ENCODE measurements around the gene AUTS2. TPM values are rescaled to one million over a fixed set of nuclear protein-coding genes. Genes with fewer than 3 reads are reported as not detected.

Gene AUTS2
- polyA plus RNA-seq, 1 donor from 2014 or later, result 97.3 TPM

DNA sequence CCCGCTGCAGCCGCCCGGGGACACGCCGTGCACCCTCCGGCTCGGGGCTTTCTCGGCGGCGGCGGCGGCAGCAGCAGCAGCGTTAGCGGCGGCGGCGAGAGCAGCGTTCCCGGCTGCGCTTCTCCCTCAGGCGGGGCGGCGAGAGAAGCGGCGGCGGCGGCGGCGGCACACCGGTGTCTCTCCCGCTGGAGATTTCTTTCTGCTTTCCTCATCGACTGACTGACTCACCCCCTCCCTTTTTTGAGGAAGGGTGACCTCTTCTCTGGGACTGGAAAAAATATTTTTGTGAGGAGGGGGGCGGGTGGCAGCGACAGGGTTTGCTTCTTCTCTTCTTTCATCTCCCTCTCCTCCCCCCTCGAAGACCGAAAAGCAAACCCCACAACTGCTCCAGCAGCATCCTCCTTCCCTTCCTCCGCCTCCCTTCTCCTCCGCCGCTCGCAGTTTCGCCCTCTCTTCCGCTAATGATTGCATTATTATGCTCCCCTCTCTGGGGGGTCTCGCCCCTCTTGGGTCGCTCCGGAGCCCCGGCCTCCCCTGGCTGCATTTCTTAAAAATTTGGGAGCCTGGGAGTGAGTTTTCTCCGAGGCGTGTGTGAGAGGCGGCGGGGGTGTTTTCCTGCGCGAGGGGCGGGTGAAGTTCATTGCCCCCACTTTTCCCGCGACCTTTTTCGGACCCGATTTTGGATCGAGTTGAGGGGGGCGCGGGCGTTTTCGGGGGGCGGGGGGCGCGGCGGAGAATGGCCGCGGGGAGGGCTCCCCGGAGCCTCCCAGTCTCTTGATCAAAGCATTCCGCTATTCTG, 411 bp downstream of the AUTS2 start:
- TF ChIP-seq SMC3 (conservative IDR thresholded peaks at IDR 0.05; ENCODE audit: poor library complexity) (peak; percentile 74), RAD21 (conservative IDR thresholded peaks at IDR 0.05) (peak; percentile 68), TAF1 (IDR thresholded peaks at IDR 0.05; ENCODE audit: low read depth) (no peak)
- peaks cover 4% of the 10 kb centered on the region for H3F3A ChIP-seq (ENCODE audit: insufficient read depth, low read length, poor library complexity, severe bottlenecking)
- H3K27ac ChIP-seq (ENCODE audit: low read length), result peak overlapping the region; percentile 68
- H3K4me3 ChIP-seq (ENCODE audit: low read length), result peak overlapping the region; percentile 95
- H3K4me2 ChIP-seq (ENCODE audit: low read length), result peak overlapping the region; percentile 30
- H3K79me2 ChIP-seq (replicated peaks; ENCODE audit: insufficient read depth, low read length), result peaks cover 41% of the 10 kb centered on the region
- no peaks in the 10 kb centered on the region for H3K9me3 ChIP-seq (ENCODE audit: low read length)
- H2AFZ ChIP-seq (ENCODE audit: low read depth, low read length), result peak overlapping the region; percentile 9
- no peaks in the 10 kb centered on the region for H3K9me2 ChIP-seq (ENCODE audit: insufficient read depth, low read length)
- H3K27me3 ChIP-seq (ENCODE audit: insufficient read depth, low read depth, low read length), result peaks cover 8% of the 10 kb centered on the region
- peak overlapping the region; percentile 92 for H3K9ac ChIP-seq (ENCODE audit: low read length)
- peaks cover 14% of the 10 kb centered on the region for H4K20me1 ChIP-seq (ENCODE audit: insufficient read depth)
- H3K36me3 ChIP-seq (ENCODE audit: insufficient read depth, low read length), result no peaks in the 10 kb centered on the region

DNA sequence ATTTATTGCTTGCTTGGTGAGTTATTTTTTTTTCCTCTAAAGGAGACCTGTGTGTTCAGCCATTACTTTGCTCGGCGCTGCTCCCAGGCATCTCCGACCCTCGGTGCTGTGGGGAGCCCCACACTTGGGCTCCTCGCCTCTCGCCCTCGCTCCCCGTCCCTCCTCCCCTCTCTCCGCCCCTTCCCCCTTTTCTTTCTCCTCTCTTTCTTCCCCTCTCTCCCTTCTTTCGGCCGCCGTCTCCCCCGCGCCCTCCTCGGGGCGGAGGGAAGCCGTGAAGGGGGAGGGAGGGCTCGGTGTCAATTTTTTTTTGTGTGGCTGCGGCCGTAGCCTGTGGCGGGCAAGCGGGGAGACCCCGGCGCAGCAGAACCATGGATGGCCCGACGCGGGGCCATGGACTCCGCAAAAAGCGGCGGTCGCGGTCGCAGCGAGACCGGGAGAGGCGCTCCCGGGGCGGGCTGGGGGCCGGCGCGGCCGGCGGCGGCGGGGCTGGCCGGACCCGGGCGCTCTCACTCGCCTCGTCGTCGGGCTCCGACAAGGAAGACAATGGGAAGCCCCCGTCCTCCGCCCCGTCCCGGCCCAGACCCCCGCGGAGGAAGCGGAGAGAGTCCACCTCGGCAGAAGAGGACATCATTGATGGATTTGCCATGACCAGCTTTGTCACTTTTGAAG, 1.1 kb downstream of the AUTS2 start:
- peaks cover 15% of the 10 kb centered on the region for H4K20me1 ChIP-seq (ENCODE audit: insufficient read depth)
- peaks cover 4% of the 10 kb centered on the region for H3F3A ChIP-seq (ENCODE audit: insufficient read depth, low read length, poor library complexity, severe bottlenecking)
- H3K4me3 ChIP-seq (ENCODE audit: low read length), result peak overlapping the region; percentile 95
- H3K4me2 ChIP-seq (ENCODE audit: low read length), result no peak overlapping the region
- no peaks in the 10 kb centered on the region for H3K9me3 ChIP-seq (ENCODE audit: low read length)
- peak overlapping the region; percentile 68 for H3K27ac ChIP-seq (ENCODE audit: low read length)
- H3K79me2 ChIP-seq (replicated peaks; ENCODE audit: insufficient read depth, low read length), result peaks cover 48% of the 10 kb centered on the region
- TF ChIP-seq EZH2 (IDR thresholded peaks at IDR 0.05; ENCODE audit: borderline replicate concordance, insufficient read depth, low read length, poor library complexity, severe bottlenecking), result no peak
- TF ChIP-seq, protein P1, sequence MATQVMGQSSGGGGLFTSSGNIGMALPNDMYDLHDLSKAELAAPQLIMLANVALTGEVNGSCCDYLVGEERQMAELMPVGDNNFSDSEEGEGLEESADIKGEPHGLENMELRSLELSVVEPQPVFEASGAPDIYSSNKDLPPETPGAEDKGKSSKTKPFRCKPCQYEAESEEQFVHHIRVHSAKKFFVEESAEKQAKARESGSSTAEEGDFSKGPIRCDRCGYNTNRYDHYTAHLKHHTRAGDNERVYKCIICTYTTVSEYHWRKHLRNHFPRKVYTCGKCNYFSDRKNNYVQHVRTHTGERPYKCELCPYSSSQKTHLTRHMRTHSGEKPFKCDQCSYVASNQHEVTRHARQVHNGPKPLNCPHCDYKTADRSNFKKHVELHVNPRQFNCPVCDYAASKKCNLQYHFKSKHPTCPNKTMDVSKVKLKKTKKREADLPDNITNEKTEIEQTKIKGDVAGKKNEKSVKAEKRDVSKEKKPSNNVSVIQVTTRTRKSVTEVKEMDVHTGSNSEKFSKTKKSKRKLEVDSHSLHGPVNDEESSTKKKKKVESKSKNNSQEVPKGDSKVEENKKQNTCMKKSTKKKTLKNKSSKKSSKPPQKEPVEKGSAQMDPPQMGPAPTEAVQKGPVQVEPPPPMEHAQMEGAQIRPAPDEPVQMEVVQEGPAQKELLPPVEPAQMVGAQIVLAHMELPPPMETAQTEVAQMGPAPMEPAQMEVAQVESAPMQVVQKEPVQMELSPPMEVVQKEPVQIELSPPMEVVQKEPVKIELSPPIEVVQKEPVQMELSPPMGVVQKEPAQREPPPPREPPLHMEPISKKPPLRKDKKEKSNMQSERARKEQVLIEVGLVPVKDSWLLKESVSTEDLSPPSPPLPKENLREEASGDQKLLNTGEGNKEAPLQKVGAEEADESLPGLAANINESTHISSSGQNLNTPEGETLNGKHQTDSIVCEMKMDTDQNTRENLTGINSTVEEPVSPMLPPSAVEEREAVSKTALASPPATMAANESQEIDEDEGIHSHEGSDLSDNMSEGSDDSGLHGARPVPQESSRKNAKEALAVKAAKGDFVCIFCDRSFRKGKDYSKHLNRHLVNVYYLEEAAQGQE (IDR thresholded peaks at IDR 0.05; ENCODE audit: borderline replicate concordance), result no peak
- TF ChIP-seq, protein P2, sequence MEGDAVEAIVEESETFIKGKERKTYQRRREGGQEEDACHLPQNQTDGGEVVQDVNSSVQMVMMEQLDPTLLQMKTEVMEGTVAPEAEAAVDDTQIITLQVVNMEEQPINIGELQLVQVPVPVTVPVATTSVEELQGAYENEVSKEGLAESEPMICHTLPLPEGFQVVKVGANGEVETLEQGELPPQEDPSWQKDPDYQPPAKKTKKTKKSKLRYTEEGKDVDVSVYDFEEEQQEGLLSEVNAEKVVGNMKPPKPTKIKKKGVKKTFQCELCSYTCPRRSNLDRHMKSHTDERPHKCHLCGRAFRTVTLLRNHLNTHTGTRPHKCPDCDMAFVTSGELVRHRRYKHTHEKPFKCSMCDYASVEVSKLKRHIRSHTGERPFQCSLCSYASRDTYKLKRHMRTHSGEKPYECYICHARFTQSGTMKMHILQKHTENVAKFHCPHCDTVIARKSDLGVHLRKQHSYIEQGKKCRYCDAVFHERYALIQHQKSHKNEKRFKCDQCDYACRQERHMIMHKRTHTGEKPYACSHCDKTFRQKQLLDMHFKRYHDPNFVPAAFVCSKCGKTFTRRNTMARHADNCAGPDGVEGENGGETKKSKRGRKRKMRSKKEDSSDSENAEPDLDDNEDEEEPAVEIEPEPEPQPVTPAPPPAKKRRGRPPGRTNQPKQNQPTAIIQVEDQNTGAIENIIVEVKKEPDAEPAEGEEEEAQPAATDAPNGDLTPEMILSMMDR (IDR thresholded peaks at IDR 0.05; ENCODE audit: poor library complexity, severe bottlenecking), result no peak
- no peak for TF ChIP-seq MXI1 (conservative IDR thresholded peaks at IDR 0.05; ENCODE audit: poor library complexity, severe bottlenecking)
- TF ChIP-seq SMC3 (conservative IDR thresholded peaks at IDR 0.05; ENCODE audit: poor library complexity), result no peak
- peaks cover 8% of the 10 kb centered on the region for H3K27me3 ChIP-seq (ENCODE audit: insufficient read depth, low read depth, low read length)
- peak overlapping the region; percentile 40 for H2AFZ ChIP-seq (ENCODE audit: low read depth, low read length)
- no peaks in the 10 kb centered on the region for H3K36me3 ChIP-seq (ENCODE audit: insufficient read depth, low read length)
- peak overlapping the region; percentile 92 for H3K9ac ChIP-seq (ENCODE audit: low read length)
- H3K9me2 ChIP-seq (ENCODE audit: insufficient read depth, low read length), result no peaks in the 10 kb centered on the region
